RWPE1 (cell line): Measurements from ENCODE around the gene TBC1D14.
A peak's percentile ranks its signal among the peaks of the same experiment; 100 is the strongest.

Experiments used
- CTCF ChIA-PET: fragments of 350-600 bp; sonication (Branson Sonifier 250); formaldehyde crosslinking; extraction: SDS; loops from one replicate; lab custom pipeline; 2021; lab: Yijun Ruan, JAX
- POLR2A ChIA-PET: fragments of 400-600 bp; formaldehyde crosslinking; extraction: SDS; loops from one replicate; lab custom pipeline; 2020; ENCODE audit warnings: antibody characterized with exemption; ENCODE audit not compliant: low non-redundant PET; lab: Yijun Ruan, JAX
- DNase-seq: peaks from one replicate; pipeline ENCODE4 v3.0.0; 2012; ENCODE audit warnings: low spot score
- H3K27ac ChIP-seq: fragments of 450-650 bp; 2 replicates; pipeline ENCODE4 v1.5.1; 2017
- CTCF ChIP-seq: fragments of 450-650 bp; conservative IDR thresholded peaks from 2 replicates; pipeline ENCODE4 v1.5.1; 2017; ENCODE audit warnings: low read depth, mild to moderate bottlenecking

The TBC1D14 gene

GRCh38 chr4:7045961-7046921 lies 136.6 kb downstream of the TBC1D14 start:
- no peak for DNase-seq
- peak overlapping the region; percentile 5; the same call in 1 of the 2 replicates for H3K27ac ChIP-seq
- ChIA-PET CTCF (interaction anchor here (0.6 kb wide), 1 partner anchor 955 kb away, joined by 4 read pairs; no protein-coding TSS in a partner anchor), POLR2A (no interaction called here)
- TF ChIP-seq CTCF = no peak

GRCh38 chr4:7046971-7047370 lies 137.3 kb downstream of the TBC1D14 start:
- TF ChIP-seq CTCF = no peak
- H3K27ac ChIP-seq = 0 out of 2 replicates have a peak overlapping the region, but pooled peaks have one; percentile 5
- POLR2A ChIA-PET = no interaction called here
- no peak for DNase-seq
- CTCF ChIA-PET = interaction anchor here (0.6 kb wide), 1 partner anchor 954 kb away, joined by 4 read pairs; no protein-coding TSS in a partner anchor

DNA sequence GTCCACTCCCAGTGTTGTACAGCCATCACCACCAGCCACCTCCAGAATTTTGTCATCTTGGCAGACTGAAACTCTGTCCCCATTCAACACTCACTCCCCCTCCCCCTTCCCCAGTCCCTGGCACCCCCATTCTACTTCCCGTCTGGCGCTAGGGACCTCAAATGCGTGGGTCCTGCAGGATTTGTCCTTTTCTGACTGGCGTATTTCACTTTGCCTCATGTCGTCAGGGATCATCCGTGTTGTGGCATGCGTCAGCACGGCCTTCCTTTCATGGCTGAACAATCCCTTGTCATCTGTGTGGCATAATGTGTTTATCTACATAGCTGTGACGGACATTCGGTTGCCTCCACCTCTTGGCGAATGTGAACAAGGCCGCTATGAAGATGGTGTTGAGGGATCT lies 139.0 kb downstream of the TBC1D14 start:
- DNase-seq = no peak
- no peak overlapping the region for H3K27ac ChIP-seq
- ChIA-PET CTCF (no interaction called here), POLR2A (no interaction called here)
- TF ChIP-seq CTCF = no peak

- ChIA-PET POLR2A (no interaction called here), CTCF (no interaction called here)
- no peak for DNase-seq
- peak overlapping the region; percentile 6; the same call in 1 of the 2 replicates for H3K27ac ChIP-seq
- no peak for TF ChIP-seq CTCF
These were observed 139.7 kb downstream of the TBC1D14 start for GRCh38 chr4:7049295-7049694.

DNA sequence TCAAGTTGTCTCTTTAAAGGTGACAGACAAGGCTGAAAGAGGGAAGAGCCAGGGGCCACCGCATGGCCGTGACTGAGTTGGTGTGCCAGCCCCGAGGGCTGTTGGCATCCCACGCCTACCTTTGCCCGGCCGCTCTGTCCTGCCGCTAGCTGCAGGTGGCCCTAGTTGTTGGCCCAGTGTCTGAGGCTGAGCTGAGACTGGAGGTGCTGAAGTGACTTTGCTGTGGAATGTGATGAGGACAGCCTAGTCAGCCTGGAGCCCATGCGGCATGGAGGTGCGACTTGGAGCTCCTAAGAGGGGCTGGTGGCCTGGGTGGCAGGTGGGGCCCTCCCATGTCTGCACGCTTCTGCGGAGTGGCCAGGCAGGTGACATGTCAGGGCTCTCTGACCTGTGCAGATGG lies 140.1 kb downstream of the TBC1D14 start:
- TF ChIP-seq CTCF = no peak
- POLR2A ChIA-PET = no interaction called here
- CTCF ChIA-PET = no interaction called here
- H3K27ac ChIP-seq = peak overlapping the region; percentile 6; the same call in 1 of the 2 replicates
- DNase-seq = no peak

DNA sequence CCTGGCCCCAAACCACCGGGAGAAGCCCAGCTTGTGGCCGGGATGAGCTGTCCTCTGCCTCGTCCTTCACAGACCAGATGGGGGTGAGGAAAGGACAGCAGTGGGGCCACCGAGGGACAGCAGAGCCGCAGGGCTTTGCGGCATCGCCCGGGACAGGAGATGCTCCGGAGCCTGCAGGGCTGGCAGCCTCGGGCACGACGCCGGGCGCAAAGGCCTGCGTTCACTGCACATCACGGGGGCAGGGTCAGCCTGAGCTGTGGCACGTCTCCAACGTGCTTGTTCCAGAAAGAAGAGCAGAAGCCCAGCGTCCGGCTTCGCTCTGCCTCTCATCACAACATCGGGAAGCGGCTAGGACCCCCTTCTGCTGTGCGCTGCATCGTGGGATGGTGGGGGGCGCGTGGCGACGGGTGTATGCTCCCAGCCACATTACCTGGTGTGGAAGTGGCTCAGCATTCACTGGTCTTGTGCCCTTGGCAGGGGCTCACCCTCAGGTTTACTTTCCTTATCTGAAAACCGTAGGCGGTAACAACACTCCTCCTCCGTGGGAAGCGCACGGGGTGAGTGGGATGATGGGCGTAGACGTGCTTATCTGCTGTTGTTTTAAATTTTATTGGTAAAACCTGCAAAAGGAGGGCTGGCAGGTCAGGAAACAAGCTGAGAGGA lies 141.0 kb downstream of the TBC1D14 start:
- ChIA-PET POLR2A (no interaction called here), CTCF (interaction anchor here (0.6 kb wide), 1 partner anchor 20 kb away, joined by 3 read pairs; no protein-coding TSS in a partner anchor)
- TF ChIP-seq CTCF = no peak
- DNase-seq = no peak
- H3K27ac ChIP-seq = no peak overlapping the region
